ENCODE results near the gene TOB2.

DNA sequence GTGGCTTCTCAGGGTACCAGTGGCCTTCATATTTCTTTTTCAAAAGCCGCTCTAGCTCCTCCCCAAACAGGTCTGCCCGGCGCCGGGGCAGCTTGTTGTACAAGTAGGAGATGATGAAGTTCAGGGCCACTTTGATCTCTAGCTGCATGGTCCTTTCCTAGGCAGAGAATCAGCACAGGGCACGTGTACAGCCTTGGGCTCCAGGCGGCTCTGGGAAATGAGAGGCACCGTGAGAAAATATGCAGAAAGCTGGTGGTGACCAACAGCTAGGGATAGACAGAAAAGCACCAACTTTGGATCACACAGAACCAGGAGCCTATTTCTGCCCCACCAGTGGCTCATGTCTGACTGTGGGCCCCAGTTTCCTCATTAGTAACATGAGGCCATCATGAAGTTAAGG is 9.4 kb downstream of the TOB2 start:
- no peak for TF ChIP-seq CTCF (conservative IDR thresholded peaks at IDR 0.05 in 1 of 2, IDR thresholded peaks at IDR 0.05 in 1 of 2; ENCODE audit: extremely low read depth in 1 of 2, insufficient read depth in 1 of 2, low read depth in 1 of 2, low read length in 2 of 2)
- TF ChIP-seq EZH2 (IDR thresholded peaks at IDR 0.05; ENCODE audit: borderline replicate concordance, low read length), result no peak

Data from mammary epithelial cell (primary cell).